SK-N-SH treated with all-trans-retinoic acid at 6 μM for 48 hours (cell line): ENCODE data around the gene LHFPL6.

Experiments used
- ISL1 ChIP-seq: fragments of 250-450 bp; sonication (Bioruptor Pico); IDR thresholded peaks from 2 replicates; pipeline ENCODE4 v2.1.2; 2022; ENCODE audit warnings: mild to moderate bottlenecking, moderate library complexity
- OSR1 ChIP-seq: fragments of 250-450 bp; sonication (Bioruptor Pico); IDR thresholded peaks from 2 replicates; pipeline ENCODE4 v1.8.0; 2022; ENCODE audit warnings: moderate library complexity, mild to moderate bottlenecking, inconsistent platforms
- TOX ChIP-seq: fragments of 250-450 bp; sonication (Bioruptor Pico); IDR thresholded peaks from 2 replicates; pipeline ENCODE4 v1.8.0; 2021; ENCODE audit warnings: mild to moderate bottlenecking, moderate library complexity, borderline replicate concordance
- ZFP3 ChIP-seq: fragments of 250-450 bp; sonication (Bioruptor Pico); IDR thresholded peaks from 2 replicates; pipeline ENCODE4 v1.5.0; 2020; ENCODE audit warnings: mild to moderate bottlenecking, moderate library complexity
- TF ChIP-seq, protein P1 (sequence below): fragments of 250-450 bp; sonication (Bioruptor Pico); IDR thresholded peaks from 2 replicates; pipeline ENCODE4 v1.5.1; 2021; ENCODE audit warnings: mild to moderate bottlenecking, moderate library complexity

DNA sequence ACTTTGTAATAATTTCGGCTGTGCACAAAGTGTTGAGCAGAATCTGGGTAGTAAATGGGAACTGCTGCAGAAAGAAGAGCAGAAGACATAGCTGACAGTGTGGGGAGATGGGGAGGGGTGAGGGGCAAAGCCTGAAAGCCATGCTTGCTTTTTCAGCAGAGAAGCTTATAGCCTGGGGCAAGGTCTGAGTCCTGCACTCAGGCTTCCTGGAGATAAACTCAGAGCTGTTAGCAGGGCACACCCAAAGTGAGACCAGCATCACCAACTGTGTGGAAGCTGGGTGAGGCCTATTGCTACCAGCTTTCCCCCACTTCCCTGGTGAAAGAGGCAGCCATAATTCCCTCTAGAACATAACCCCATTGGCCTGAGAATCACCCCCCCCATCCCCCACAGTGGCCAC lies 15.6 kb upstream of the LHFPL6 start:
- TF ChIP-seq TOX (CRISPR knock-in tag) (no peak), ZFP3 (CRISPR knock-in tag) (no peak), OSR1 (CRISPR knock-in tag) (no peak), ISL1 (CRISPR knock-in tag) (no peak)
- TF ChIP-seq, protein P1, sequence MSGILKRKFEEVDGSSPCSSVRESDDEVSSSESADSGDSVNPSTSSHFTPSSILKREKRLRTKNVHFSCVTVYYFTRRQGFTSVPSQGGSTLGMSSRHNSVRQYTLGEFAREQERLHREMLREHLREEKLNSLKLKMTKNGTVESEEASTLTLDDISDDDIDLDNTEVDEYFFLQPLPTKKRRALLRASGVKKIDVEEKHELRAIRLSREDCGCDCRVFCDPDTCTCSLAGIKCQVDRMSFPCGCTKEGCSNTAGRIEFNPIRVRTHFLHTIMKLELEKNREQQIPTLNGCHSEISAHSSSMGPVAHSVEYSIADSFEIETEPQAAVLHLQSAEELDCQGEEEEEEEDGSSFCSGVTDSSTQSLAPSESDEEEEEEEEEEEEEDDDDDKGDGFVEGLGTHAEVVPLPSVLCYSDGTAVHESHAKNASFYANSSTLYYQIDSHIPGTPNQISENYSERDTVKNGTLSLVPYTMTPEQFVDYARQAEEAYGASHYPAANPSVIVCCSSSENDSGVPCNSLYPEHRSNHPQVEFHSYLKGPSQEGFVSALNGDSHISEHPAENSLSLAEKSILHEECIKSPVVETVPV (CRISPR knock-in tag) = no peak
